SK-N-SH treated with all-trans-retinoic acid at 6 μM for 48 hours (cell line): ENCODE data around the gene SIM1.

ENCODE experiments used
- ATAC-seq: fragments of 200-7000 bp; cut with Tn5 transposase; 3 replicates; pipeline ENCODE4 v1.9.1; 2020; ENCODE audit warnings: mild to moderate bottlenecking, moderate library complexity
- ARNTL ChIP-seq: fragments of 450-650 bp; formaldehyde crosslinking; IDR thresholded peaks from 2 replicates; pipeline ENCODE4 v1.5.0; 2020; ENCODE audit warnings: low read depth, mild to moderate bottlenecking, moderate library complexity, borderline replicate concordance
- BACH2 ChIP-seq: fragments of 250-450 bp; sonication (Bioruptor Pico); IDR thresholded peaks from 2 replicates; pipeline ENCODE4 v1.9.0; 2021; ENCODE audit warnings: mild to moderate bottlenecking, borderline replicate concordance
- CREB5 ChIP-seq: fragments of 250-450 bp; sonication (Bioruptor Pico); IDR thresholded peaks from 2 replicates; pipeline ENCODE4 v1.5.1; 2020; ENCODE audit warnings: low read depth, mild to moderate bottlenecking, moderate library complexity
- CSDC2 ChIP-seq: fragments of 250-450 bp; sonication (Bioruptor Pico); IDR thresholded peaks from 2 replicates; pipeline ENCODE4 v1.5.0; 2020; ENCODE audit warnings: mild to moderate bottlenecking, moderate library complexity
- CSRNP3 ChIP-seq: fragments of 250-450 bp; sonication (Bioruptor Pico); IDR thresholded peaks from 2 replicates; pipeline ENCODE4 v1.5.1; 2021; ENCODE audit warnings: mild to moderate bottlenecking, moderate library complexity
- ESRRG ChIP-seq: fragments of 250-450 bp; sonication (Bioruptor Pico); IDR thresholded peaks from 2 replicates; pipeline ENCODE4 v1.6.1; 2021; ENCODE audit warnings: mild to moderate bottlenecking
- GLIS3 ChIP-seq: fragments of 250-450 bp; sonication (Bioruptor Pico); IDR thresholded peaks from 2 replicates; pipeline ENCODE4 v1.5.0; 2020; ENCODE audit warnings: mild to moderate bottlenecking, moderate library complexity
- ISL1 ChIP-seq: fragments of 250-450 bp; sonication (Bioruptor Pico); IDR thresholded peaks from 2 replicates; pipeline ENCODE4 v2.1.2; 2022; ENCODE audit warnings: mild to moderate bottlenecking, moderate library complexity
- OSR1 ChIP-seq: fragments of 250-450 bp; sonication (Bioruptor Pico); IDR thresholded peaks from 2 replicates; pipeline ENCODE4 v1.8.0; 2022; ENCODE audit warnings: moderate library complexity, mild to moderate bottlenecking, inconsistent platforms
- PATZ1 ChIP-seq: fragments of 250-450 bp; sonication (Bioruptor Pico); IDR thresholded peaks from 2 replicates; pipeline ENCODE4 v1.8.0; 2020; ENCODE audit warnings: mild to moderate bottlenecking, moderate library complexity, borderline replicate concordance
- POU6F1 ChIP-seq: fragments of 250-450 bp; sonication (Bioruptor Pico); IDR thresholded peaks from 2 replicates; pipeline ENCODE4 v1.8.0; 2021; ENCODE audit warnings: low read depth, mild to moderate bottlenecking, moderate library complexity, borderline replicate concordance
- RARB ChIP-seq: fragments of 250-450 bp; sonication (Bioruptor Pico); IDR thresholded peaks from 2 replicates; pipeline ENCODE4 v1.8.0; 2021; ENCODE audit warnings: mild to moderate bottlenecking, moderate library complexity
- SNAI2 ChIP-seq: fragments of 250-450 bp; sonication (Bioruptor Pico); IDR thresholded peaks from 2 replicates; pipeline ENCODE4 v1.5.0; 2020; ENCODE audit warnings: mild to moderate bottlenecking, moderate library complexity
- TCF4 ChIP-seq: fragments of 250-450 bp; sonication (Bioruptor Pico); IDR thresholded peaks from 2 replicates; pipeline ENCODE4 v1.8.0; 2021; ENCODE audit warnings: mild to moderate bottlenecking, moderate library complexity, borderline replicate concordance
- TOX ChIP-seq: fragments of 250-450 bp; sonication (Bioruptor Pico); IDR thresholded peaks from 2 replicates; pipeline ENCODE4 v1.8.0; 2021; ENCODE audit warnings: mild to moderate bottlenecking, moderate library complexity, borderline replicate concordance
- ZC3H10 ChIP-seq: fragments of 250-450 bp; sonication (Bioruptor Pico); IDR thresholded peaks from 2 replicates; pipeline ENCODE4 v1.5.1; 2021; ENCODE audit warnings: mild to moderate bottlenecking, moderate library complexity
- ZFP3 ChIP-seq: fragments of 250-450 bp; sonication (Bioruptor Pico); IDR thresholded peaks from 2 replicates; pipeline ENCODE4 v1.5.0; 2020; ENCODE audit warnings: mild to moderate bottlenecking, moderate library complexity
- ZNF565 ChIP-seq: fragments of 450-650 bp; formaldehyde crosslinking; conservative IDR thresholded peaks from 2 replicates; pipeline ENCODE4 v1.5.0; 2020; ENCODE audit warnings: low read depth, mild to moderate bottlenecking, moderate library complexity
- ZNF70 ChIP-seq: fragments of 450-650 bp; formaldehyde crosslinking; IDR thresholded peaks from 2 replicates; pipeline ENCODE4 v1.5.0; 2020; ENCODE audit warnings: mild to moderate bottlenecking, moderate library complexity
- ZNF8 ChIP-seq: fragments of 450-650 bp; formaldehyde crosslinking; IDR thresholded peaks from 2 replicates; pipeline ENCODE4 v1.5.0; 2020; ENCODE audit warnings: mild to moderate bottlenecking, moderate library complexity

Gene SIM1

GRCh38 chr6:100464162-100464851, 414 bp downstream of the SIM1 start:
- no peak for ATAC-seq
- TF ChIP-seq CSRNP3 (CRISPR knock-in tag) (no peak), ZNF8 (CRISPR knock-in tag) (no peak), RARB (CRISPR knock-in tag) (no peak), ARNTL (no peak), POU6F1 (CRISPR knock-in tag) (no peak), CSDC2 (CRISPR knock-in tag) (no peak)

GRCh38 chr6:100463630-100464161, 1.0 kb downstream of the SIM1 start:
- ATAC-seq = no peak
- TF ChIP-seq ZNF70 (CRISPR knock-in tag) = no peak
- TF ChIP-seq ZNF565 (CRISPR knock-in tag) = no peak

- no peak for TF ChIP-seq CSDC2 (CRISPR knock-in tag)
- TF ChIP-seq ESRRG (CRISPR knock-in tag) = no peak
- no peak for TF ChIP-seq ISL1 (CRISPR knock-in tag)
- TF ChIP-seq ARNTL = no peak
- TF ChIP-seq ZFP3 (CRISPR knock-in tag) = no peak
- no peak for TF ChIP-seq GLIS3 (CRISPR knock-in tag)
- no peak for TF ChIP-seq ZNF70 (CRISPR knock-in tag)
- TF ChIP-seq PATZ1 (CRISPR knock-in tag) = no peak
- TF ChIP-seq BACH2 = no peak
- no peak for TF ChIP-seq ZNF8 (CRISPR knock-in tag)
- TF ChIP-seq OSR1 (CRISPR knock-in tag) = no peak
- ATAC-seq = no peak
Observed at GRCh38 chr6:100462706-100463629, 1.8 kb downstream of the SIM1 start.

- ATAC-seq = no peak
- TF ChIP-seq RARB (CRISPR knock-in tag) (no peak), CSDC2 (CRISPR knock-in tag) (no peak), ZFP3 (CRISPR knock-in tag) (no peak), ESRRG (CRISPR knock-in tag) (no peak), CREB5 (CRISPR knock-in tag) (no peak), ZC3H10 (CRISPR knock-in tag) (no peak), TOX (no peak), SNAI2 (no peak), OSR1 (CRISPR knock-in tag) (no peak), CSRNP3 (CRISPR knock-in tag) (no peak), GLIS3 (CRISPR knock-in tag) (no peak), TCF4 (CRISPR knock-in tag) (no peak), PATZ1 (CRISPR knock-in tag) (no peak), ARNTL (no peak), POU6F1 (CRISPR knock-in tag) (no peak), BACH2 (no peak)
Observed at GRCh38 chr6:100461917-100462705, 2.6 kb downstream of the SIM1 start.
